NCI-H1048 (cell line): ENCODE measurements around the gene ZAR1L.

Source experiments
- DNase-seq: peaks from one replicate; lab custom pipeline; 2025; lab: John Stamatoyannopoulos, UW

Gene ZAR1L

DNA sequence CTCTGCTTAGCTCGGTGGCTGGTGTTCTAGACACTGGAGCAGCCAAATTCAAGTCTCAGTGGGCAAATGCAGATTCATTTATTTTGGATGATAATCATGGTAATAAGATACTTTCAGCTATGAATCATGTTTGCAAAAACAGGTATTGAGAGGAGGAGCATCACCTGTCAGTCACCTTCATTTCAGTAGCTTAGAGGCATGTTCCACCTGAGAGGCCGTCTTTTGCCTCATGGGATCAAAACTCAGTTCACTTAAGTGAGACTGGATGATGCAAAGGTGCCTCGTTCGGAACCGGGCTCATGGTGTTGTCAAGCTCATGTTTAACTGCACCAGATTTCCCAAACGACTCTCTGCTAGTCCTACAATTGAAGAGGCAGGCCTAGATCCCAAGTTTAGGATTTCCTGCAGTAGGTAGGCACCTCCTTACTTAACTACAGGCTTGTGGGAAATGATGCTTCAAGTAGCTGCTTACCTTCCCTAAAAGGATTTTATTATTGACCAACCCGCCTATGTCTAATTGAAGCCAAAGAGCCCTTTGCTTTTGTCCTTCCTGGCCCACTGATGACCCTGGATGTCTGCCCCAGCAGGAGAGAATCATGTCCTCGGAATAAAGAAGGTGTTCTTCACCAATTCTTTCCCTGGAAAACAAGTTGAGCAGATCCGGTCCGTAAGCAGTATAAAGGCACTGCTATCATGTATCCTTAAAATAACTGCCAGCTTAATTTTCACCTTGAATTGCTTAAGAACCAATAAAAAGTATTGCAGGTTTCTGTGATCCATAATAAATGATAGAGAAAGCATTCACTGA lies 60.0 kb downstream of the ZAR1L start:
- DNase-seq: no peak

DNA sequence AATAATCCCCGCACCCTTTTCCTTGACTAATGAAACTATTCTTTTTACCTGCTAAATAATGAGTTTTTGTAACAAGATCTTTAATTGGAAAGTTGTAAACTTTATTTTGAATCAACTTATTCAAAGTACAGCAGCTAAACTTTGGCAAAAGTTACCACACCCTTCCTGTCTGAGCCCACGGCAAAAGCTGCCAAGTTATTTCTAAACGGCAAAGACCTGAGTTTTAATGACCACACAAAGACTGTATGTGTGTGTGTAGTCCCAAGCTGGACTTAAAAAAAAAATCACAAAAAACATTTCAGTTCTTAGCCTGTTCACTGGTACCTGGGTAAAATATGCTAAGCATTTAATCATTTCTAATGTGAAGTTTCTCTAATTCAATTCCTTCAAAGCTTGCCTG lies 60.7 kb downstream of the ZAR1L start:
- no peak for DNase-seq

DNA sequence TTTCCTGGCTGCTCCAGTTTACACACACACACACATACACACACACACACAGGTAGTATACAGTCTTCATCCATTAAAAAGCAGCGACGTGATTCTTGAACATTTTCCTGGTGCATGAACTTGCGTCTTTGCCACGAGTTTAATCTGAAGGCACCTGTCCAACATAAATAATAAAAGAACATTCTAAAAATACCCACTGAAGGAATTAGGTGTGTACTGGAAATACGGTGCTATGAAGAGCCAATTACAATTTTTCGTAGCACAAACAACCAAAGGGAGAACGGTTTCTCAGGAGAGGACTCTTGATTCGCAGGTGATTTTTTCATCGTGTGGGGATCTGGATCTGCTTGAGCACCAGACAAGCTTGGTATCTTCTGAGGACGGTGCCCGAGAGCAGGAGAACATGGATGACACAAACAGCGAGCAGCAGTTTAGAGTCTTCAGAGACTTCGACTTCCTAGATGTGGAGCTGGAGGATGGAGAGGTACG lies 61.2 kb downstream of the ZAR1L start:
- no peak for DNase-seq
